HG03159 (cell line): Measurements from ENCODE around the gene MYO7B.

Experiments
- ATAC-seq: cut with Tn5 transposase; IDR thresholded peaks from one replicate; pipeline ENCODE4 v1.9.1; 2021; ENCODE audit warnings: mild to moderate bottlenecking, moderate library complexity; ENCODE audit not compliant: unreplicated experiment

Gene MYO7B

DNA sequence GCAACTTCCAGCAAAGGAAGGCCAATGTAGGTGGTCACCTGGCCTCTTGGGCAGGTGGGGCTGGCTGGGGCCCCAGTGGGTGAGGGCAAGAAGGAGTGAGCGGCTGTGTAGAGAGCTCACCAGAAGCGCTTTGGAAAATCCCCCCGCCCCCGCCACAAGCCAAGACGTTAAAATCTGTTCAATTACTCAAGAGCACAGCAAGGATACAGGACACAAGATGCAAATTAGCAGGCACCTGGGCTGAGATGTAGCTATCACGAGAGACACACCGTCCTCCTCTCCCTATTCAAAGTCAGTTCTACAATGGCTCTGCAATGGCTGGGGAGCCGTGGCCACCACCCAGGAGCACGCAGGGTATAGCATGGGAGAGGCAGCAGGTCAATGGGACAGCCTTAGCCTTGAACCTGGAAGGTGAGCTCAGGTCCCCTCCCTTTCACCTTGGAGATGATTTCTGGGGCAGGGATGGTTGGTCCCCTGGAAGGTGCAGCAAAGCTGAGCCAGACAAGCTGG lies 72.0 kb downstream of the MYO7B start:
- ATAC-seq = no peak

DNA sequence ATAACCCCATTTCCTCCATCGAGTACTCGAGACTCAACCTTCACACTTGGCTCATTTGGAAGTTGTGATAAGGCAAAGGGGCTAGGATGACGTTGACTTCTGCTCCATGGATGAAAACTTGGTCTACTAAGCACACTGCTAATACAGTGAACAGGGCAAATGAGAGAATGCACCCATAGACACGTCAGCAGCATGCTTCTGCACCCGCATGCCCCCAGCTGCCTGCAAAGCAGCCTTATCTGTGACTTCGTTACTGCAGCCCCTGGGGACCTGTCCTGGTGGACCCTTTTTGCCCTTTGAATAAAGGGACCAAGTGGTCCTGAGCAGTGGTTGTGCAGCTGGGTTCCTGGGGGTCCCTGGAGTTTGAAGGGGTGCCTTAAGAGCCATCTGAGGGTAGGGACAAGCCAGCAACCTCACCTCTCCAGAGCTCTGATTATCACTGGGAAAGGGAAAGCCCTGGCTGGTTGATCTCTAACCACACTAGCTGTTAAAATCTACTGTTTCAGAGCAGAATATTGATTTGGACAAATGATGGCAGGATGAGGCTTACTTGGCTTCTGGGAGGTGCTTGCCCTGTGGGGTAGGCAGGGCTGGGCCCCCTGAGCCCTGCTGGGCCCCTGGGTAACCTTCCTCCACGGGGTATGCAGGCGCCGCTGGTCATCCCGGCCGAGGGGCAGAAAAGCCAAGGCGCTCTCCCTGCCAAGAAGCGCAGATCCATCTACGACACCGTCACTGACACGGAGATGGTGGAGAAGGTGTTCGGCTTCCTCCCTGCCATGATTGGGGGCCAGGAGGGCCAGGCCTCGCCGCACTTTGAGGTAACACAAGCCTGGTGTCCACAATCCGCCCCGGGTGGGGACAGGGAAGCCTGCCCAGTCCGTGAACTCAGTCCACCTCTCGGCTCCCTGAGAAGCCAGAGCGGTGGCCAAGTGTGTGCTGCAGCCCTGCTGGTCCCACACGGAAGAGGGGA lies 72.9 kb downstream of the MYO7B start:
- no peak for ATAC-seq

DNA sequence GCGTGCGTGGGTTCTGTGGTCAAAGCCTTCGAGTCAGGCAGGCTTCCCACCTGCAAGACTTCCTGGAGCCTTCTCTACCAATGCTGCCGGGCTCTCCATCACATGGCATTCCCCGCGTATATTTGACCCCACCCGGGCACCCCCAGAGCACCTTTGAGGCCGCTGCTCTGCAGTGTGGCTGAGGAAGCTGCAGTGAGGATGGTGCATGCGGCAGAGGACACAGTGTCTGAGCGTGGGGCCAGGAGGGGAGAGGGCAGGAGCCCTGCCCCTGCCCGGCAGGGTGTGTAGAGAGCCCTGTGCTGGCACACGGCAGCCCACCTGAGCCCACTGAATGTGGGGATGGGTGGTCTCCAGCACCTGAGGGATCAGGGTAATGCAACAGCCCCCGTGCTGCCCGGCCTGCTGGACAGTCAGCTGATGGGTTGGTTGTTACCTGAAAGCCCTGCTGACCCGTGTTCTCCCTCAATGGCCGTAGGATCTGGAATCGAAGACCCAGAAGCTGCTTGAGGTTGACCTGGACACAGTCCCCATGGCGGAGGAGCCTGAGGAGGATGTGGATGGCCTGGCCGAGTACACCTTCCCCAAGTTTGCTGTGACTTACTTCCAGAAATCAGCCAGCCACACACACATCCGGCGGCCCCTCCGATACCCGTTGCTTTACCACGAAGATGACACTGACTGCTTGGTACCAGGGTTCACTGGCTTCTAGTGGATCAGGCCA lies 73.7 kb downstream of the MYO7B start:
- ATAC-seq = no peak

DNA sequence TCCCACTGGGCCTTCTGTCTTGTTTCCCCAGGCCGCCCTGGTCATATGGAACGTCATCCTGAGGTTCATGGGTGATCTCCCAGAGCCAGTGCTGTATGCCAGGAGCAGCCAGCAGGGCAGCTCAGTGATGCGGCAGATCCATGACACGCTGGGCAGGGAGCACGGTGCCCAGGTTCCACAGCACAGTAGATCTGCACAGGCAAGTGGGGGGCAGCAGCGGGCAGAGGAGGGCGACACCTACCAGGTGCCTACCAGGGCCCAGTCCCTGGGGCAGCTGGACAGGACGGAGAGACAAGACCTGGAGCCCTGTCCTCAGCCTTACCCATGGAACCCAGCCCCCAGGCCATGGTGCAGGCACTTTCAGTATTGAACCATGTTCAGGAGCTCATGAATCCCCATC lies 74.3 kb downstream of the MYO7B start:
- ATAC-seq = no peak

DNA sequence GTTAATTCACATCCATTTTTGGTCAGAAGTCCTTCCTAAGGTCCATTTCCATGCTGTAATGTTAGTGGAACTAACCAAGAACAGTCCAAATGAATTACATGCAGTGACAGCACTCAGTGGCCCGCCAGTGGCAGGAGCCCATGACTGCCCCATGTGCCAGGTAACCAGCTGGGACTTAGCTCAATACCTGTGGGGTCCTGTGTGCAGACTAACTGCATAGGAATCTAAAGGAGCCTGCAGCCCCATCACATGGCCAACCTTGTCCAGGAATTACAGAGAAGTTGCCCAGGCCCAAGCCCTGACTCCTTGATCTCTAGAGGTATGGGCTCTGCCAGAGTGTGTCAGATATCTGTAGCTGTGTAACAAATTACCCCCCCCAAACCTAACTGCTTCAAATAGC lies 75.1 kb downstream of the MYO7B start:
- no peak for ATAC-seq

DNA sequence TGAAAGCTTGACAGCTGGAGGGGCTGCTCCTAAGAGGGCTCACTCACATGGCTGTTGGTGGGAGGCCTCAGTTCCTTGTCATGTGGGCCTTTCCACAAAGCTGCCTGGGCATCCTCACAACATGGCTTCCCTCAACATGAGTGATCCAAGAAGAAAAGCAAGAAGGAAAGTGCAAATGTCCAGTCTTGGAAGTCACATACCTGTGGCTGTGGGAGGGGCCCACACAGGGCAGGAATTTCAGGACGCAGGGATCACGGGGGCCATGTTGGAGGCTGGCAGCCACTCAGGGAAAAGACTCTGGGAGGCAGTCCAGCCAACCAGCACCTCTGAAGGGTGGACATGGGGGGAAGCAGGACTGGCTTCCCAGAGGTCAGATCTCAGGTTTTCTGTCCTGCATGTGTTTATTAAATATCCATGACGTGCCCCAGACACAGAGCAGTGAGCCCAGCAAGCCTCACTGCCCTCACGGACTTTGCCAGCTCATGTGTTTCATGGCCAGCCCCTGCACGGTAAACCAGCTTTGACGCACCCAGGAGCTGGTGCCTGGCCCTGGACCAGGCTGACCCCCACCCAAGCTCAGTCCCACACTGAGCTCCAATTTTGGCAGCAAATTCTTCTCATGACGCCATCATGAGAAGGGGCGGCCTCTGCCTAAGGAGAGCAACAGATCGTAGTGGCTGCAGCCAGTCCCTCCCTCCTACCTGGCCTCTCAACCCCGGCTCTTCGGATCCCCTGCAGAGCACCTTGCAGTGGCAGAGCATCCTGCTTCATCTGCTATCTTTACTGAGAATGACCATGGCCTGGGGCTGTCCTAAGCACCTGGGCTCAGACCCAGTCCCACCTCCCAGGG lies 75.8 kb downstream of the MYO7B start:
- no peak for ATAC-seq

DNA sequence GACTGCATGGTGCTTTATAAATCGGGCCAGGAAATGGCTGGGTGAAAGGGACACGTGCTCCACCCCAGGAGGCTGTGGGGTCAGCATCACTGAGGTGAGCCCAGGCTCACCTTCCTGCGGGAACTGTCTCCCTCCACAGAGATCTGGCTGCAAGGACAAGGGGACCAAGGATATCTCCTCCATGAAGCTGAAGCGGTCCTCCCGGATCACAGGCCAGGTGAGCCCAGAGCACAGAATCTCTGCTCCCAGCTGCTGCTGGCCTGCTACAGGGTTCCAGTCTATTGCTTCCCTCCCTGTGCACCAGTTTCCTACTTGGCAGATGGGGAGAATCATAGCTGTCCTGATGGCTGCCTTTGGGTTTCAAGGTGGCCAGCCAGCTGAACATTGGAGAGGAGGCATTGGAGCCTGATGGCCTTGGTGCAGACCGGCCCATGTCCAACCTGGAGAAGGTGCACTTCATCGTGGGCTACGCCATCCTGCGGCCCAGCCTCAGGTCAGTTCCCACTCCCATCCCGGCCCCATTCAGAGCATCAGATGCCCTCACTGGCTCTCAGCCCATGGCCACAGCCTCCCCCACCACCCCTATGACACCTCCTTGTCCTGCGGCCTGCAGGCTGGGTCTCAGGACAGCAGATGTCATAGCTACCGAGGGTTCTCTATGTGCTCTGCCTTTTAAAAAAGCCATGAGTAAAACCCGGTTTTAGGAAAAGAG lies 76.8 kb downstream of the MYO7B start:
- ATAC-seq = no peak

DNA sequence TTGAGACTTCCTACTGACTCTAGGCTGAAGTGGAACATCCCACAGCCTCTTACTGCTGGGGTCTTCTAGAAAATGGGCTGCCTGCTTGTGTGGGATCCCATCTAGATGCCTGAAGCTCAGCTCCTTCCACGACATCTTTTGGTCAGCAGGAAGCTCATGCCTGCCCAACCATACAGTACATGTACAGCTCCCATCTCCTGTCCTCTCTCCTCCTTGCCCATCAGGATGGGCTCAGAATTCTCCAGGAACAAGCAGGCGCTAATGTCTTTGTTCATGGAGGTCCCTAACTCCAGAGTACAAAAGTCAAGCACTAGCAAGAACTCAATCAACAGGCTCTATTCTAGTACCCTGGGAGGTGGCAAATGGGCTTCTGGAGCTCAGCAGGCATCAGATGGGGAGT lies 78.8 kb downstream of the MYO7B start:
- ATAC-seq = no peak

DNA sequence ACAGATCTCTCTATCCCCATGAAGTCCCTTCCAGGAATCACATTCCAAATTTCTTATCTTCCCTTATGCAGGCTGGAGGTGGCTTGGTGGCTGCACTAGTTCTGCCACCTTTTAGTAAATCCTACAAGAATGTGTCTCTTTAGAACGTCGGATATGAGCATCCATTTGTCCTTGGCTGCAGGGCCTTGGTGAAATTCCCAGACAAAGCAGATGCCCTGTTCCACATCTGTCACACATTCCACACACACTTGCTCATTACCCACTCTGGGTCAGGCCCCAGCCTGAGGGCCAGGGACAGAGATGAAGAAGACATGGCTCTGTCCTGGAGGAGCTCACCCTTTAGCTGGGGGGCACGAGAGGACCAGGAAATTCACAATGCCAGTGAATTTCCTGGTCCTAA lies 79.2 kb downstream of the MYO7B start:
- ATAC-seq = no peak

DNA sequence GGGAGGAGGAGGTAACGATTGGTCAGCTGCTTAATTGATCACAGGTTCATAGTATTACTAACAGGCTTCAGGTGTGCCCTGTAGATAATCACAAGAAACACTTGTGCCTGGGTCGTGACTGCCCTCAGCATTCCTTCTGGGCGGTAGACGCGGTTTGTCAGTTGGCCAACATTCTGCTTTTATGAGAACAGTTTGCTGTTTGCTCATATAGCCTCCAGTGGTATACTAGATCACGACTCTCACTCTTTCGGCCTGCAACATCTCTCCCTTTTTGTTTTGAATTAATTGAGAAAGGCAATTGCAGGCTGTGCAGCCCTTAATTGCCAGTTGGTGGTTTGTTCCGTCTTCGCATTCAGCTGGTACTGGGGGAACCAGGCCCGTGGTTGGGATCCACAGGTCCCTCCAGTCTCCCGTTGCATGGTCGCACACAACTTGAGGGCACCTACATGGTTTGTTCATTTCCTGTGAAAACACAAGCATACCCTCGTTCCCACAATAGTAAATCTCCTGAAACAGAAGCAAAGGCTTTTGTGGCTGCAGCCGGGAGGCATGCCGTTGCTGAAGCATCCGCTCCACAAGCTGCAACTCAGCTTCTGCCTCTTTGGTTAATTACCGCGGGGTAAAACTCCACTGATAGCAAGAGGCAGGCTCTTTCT lies 80.2 kb downstream of the MYO7B start:
- ATAC-seq = no peak

DNA sequence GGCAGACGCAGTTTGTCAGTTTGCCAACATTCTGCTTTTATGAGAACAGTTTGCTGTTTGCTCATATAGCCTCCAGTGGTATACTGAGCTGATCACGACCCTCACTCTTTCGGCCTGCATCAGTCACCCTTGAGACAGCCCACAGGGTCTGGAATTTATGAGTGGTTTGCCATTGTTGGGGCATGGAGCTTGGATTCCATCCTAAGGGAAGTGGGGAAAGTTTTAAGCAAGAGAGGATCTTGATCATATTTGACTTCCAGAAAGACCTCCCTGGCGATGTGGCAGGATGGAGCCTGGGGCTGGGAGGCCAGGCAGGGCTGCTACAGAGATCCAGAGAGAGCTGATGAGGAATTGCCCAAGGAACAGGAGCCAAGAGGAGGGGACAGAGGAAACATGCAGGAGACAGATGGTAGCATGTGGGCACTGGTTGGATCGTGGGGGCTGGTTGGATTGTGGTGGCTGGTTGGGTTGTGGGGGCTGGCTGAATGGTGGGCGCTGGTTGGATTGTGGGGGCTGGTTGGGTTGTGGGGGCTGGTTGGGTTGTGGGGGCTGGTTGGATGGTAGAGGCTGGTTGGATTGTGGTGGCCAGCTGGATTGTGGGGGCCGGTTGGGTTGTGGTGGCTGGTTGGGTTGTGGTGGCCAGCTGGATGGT lies 83.2 kb downstream of the MYO7B start:
- ATAC-seq = no peak

DNA sequence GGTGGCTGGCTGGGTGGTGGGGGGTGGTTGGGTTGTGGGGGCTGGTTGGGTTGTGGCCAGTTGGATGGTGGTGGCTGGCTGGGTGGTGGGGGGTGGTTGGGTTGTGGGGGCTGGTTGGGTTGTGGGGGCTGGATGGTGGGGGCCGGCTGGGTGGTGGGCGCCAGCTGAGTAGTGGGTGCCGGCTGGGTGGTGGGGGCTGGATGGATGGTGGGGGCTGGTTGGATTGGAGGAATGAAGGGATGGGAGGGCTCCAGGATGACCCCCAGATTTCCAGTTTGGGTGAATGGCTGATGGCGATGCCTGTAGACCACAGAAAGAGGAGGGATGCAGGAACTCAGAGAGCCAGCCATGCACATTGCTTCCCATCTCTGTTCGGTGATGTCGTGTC lies 83.7 kb downstream of the MYO7B start:
- no peak for ATAC-seq

DNA sequence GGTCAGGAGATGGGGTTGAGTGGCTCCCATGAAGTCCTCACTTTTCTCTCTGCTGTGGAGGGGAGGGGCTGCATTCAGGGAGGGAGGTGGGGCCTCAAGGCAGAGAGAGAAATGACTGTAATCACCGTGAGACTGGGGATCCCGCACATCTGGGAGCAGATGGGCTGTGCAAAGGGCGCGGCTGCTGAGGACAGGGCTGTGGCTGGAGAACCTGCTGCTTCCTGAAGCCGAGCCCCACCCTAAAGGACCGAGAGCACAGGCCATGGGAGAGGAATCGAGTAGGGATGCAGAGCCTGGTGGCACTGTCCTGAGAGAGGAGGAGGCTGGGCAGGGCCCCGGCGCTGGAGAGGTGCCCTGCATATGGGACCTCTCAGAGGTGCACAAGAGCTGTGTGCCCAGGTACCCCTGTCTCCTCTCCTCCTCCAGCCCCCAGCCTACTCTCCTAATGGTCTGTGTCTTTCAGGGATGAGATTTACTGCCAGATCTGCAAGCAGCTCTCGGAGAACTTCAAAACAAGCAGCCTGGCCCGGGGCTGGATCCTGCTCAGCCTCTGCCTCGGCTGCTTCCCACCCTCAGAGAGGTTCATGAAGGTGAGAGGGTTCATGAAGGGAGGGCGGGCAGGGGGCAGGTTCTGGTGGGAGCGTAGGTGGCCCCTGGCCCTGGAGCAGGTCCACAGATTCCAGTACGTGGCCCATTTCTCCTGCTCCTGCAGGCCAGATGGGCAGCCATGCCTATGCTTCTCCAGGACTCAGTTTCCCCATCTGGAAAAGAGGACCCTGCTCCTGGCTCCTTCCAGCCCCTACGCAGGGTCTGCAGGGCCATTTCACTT lies 84.6 kb downstream of the MYO7B start:
- ATAC-seq = no peak

DNA sequence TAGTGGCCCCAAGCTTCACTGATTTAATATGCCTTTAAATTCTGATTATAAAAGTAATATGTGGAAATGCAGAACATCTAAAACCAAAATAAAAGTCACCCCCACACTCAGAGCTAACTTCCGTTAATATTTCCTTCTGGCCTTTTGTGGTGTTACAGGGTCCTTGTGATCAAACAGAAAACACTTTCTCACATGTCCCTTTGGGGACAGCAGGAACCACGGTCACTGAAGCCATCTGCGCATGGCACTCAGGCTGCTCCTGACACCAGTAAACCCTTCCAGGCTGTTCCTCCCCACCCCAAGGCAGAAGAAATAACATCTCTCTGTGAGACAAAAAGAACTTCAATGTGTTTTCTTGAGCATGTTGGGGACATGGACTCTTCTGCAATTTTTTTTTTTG lies 85.4 kb downstream of the MYO7B start:
- ATAC-seq = no peak

DNA sequence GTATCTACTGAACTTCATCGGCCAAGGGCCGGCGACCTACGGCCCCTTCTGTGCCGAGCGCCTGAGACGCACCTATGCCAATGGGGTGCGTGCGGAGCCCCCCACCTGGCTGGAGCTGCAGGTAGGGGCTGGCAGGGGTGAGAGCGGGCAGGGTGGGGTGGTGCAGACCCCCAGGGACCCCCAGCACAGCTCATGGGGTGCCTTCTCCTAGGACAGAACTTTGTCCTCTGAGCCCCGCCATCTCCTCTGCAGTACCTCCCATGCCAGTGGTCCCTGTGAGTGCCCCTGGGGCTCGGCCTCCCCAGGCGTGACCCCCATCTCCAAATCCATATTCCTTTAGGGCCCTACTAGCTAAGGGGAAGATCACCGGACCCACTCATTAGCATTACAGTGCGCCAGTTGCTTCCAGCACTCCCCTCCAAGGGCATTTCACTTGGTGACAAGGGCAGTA lies 86.5 kb downstream of the MYO7B start:
- ATAC-seq = no peak

DNA sequence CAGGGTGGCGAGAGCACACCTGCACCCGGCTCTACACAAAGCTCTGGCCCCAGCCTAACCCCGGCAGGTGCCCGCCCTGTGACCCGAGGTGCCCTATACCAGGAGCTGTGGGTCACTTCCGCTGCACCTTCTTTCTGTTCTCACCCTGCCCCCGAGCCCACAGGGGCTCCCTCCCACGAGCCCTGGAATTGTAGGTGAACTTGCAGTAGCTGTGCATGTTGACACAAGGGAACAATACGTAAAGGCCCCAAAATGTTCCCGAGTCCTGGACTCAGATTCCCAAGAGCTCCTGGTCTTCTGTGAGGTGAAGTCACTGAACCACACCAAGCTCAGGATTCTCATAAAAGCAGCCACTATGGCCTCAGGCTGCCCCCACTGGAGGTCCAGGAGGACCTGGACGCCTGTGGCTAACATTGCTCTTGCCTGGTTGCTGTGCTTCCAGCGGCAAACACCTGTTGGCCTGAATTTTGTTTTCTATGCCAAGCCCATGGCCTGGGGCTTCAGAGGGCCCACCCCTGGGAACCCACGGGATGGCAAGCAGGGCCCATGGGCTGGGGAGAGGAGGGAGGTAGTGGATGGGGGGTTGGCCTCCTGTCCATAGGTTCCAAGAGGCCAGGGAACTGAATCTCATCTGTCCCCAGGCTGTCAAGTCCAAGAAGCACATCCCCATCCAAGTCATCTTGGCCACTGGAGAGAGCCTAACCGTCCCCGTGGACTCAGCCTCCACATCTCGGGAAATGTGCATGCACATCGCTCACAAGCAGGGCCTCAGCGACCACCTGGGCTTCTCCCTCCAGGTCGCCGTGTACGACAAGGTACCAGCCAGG lies 87.3 kb downstream of the MYO7B start:
- no peak for ATAC-seq
